Erythroblast (primary cell): ENCODE data around the gene HIGD1C.

Source experiments
- GATA1 ChIP-seq: IDR thresholded peaks from 2 replicates; pipeline ENCODE4 v1.6.1; 2011; ENCODE audit warnings: low read depth, mild to moderate bottlenecking, control low read depth, low read length, moderate library complexity
- POLR2A ChIP-seq: IDR thresholded peaks from 2 replicates; pipeline ENCODE4 v1.6.1; 2011; ENCODE audit warnings: mild to moderate bottlenecking, low read length

DNA sequence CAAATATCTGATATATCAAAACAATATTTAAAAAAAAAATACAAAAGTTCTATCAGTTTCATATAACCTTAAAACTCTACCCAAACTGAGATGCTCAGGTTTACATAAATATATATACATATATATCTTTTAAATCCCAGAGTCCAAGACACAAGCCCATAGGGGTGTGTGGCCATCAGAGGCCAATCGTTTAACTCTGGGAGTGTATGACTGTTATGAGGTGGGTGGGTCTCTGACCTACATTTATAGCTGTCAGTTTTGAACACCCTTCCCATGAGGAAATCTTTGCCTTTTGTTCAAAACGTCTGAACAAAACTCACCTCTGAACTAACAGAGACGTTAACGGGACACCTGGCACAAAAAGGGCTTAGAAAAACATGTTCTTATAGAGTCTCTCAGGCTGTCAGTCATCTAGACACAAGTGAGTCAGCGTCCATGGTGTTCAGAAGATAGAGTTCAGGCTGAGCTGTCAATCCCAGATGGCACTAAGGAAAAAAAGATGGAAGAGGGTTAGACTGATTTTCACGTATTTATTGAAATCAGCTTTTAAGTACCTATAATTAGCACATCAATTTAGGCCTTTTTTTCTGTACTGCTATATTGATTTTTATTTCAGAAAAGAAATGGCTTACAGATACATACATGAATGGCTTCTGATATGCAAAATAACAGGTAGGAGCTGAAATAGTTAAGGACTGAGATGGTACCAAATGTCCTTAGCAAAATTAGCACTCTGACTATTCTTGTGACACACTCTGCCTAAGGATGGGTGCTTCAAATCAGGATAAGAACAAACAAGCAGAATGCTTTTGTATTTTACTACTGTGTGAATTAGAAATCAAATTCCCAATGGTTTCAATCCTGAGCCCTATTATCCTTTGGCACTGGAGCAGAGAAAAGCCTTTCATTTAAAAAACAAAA lies 29.2 kb downstream of the HIGD1C start:
- TF ChIP-seq POLR2A (no peak), GATA1 (no peak)
